SU-DHL-6 (cell line): ENCODE data around the gene PNPLA3.

Experiments used
- EZH2phosphoT487 ChIP-seq: fragments of 200-600 bp; sonication (generic), shearing (Covaris generic); conservative IDR thresholded peaks from 2 replicates; pipeline ENCODE4 v1.6.1; 2018; ENCODE audit warnings: mild to moderate bottlenecking, antibody characterized with exemption, low read length, moderate library complexity, mixed read lengths
- TF ChIP-seq, protein P1 (sequence below): fragments of 200-600 bp; sonication (generic); IDR thresholded peaks from one replicate; pipeline ENCODE4 v1.5.1; 2017; ENCODE audit warnings: antibody characterized with exemption, mild to moderate bottlenecking, low read length, moderate library complexity; ENCODE audit not compliant: insufficient read depth, poor library complexity, severe bottlenecking

DNA sequence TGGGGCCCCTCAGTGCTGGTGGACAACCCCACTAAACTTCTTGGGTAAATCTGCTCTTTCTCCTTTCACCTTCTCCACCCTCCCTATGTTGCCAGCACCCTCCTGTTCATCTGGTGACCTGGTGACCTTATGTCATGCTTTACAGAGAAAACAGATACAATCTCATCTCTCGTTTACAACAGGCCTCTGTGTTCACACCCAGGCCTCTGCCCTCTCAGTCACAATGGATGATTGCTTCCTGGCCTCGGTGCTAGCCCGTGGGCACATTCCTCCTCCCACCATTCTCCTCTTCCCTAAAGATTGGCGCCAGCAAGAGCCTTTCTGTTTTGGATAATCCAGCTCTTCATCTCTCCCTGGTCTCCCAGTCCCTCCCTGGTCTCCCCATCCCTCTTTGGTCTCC lies 12.3 kb upstream of the PNPLA3 start:
- TF ChIP-seq, protein P1, sequence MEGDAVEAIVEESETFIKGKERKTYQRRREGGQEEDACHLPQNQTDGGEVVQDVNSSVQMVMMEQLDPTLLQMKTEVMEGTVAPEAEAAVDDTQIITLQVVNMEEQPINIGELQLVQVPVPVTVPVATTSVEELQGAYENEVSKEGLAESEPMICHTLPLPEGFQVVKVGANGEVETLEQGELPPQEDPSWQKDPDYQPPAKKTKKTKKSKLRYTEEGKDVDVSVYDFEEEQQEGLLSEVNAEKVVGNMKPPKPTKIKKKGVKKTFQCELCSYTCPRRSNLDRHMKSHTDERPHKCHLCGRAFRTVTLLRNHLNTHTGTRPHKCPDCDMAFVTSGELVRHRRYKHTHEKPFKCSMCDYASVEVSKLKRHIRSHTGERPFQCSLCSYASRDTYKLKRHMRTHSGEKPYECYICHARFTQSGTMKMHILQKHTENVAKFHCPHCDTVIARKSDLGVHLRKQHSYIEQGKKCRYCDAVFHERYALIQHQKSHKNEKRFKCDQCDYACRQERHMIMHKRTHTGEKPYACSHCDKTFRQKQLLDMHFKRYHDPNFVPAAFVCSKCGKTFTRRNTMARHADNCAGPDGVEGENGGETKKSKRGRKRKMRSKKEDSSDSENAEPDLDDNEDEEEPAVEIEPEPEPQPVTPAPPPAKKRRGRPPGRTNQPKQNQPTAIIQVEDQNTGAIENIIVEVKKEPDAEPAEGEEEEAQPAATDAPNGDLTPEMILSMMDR, result no peak
- TF ChIP-seq EZH2phosphoT487, result no peak
